Stomach (tissue), 9 donors: Measurements from ENCODE around the gene PNPLA2. TPM values are rescaled to one million over a fixed set of nuclear protein-coding genes. Genes with fewer than 3 reads are reported as not detected.

ENCODE experiments used
- DNase-seq, 2 donors: peaks; one replicate each; pipeline versions ENCODE4 v3.0.0 to v3.0.0-alpha.2; 2013 to 2019
- H3K27ac ChIP-seq, 5 donors: fragments of 200-600 bp in 4 of 5; sonication (generic) in 4 of 5; one replicate each; pipeline ENCODE4 v1.5.1; 2013 to 2019; ENCODE audit warnings: mild to moderate bottlenecking in 1 of 5, moderate library complexity in 1 of 5
- H3K27me3 ChIP-seq, 3 donors: fragments of 200-600 bp; sonication (generic); one replicate each; pipeline ENCODE4 v1.5.1; 2017 to 2019; ENCODE audit warnings: mixed run types in 1 of 3
- H3K36me3 ChIP-seq, 4 donors: fragments of 200-600 bp; sonication (generic); 1 replicate in 3 of 4; 2 replicates in 1 of 4; pipeline ENCODE4 v1.5.1; 2016 to 2019
- H3K4me1 ChIP-seq, 4 donors: fragments of 200-600 bp; sonication (generic); one replicate each; pipeline ENCODE4 v1.5.1; 2016 to 2019
- H3K4me3 ChIP-seq, 4 donors: fragments of 200-600 bp; sonication (generic) in 3 of 4; one replicate each; pipeline ENCODE4 v1.5.1; 2016 to 2019; ENCODE audit warnings: mild to moderate bottlenecking in 1 of 4
- H3K9me3 ChIP-seq, 4 donors: fragments of 200-600 bp; sonication (generic); one replicate each; pipeline ENCODE4 v1.5.1; 2016 to 2019
- CTCF ChIP-seq, 7 experiments: fragments of 450-650 bp in 4 of 7; fragments of 200-600 bp in 3 of 7; sonication (generic) in 3 of 7; IDR thresholded peaks; one replicate each; pipeline ENCODE4 v1.5.1; 2016 to 2019; ENCODE audit warnings: antibody characterized with exemption in 7 of 7, control low read depth in 2 of 7, mild to moderate bottlenecking in 1 of 7
- EP300 ChIP-seq: sonication (generic); formaldehyde crosslinking; IDR thresholded peaks from one replicate; pipeline ENCODE4 v1.6.1; 2017; ENCODE audit warnings: antibody characterized with exemption
- POLR2A ChIP-seq, 4 donors: fragments of 450-650 bp; IDR thresholded peaks; one replicate each; pipeline ENCODE4 v1.6.1; 2016; ENCODE audit warnings: antibody characterized with exemption in 4 of 4, control low read depth in 2 of 4, mild to moderate bottlenecking in 1 of 4, moderate library complexity in 1 of 4
- POLR2AphosphoS5 ChIP-seq, 3 donors: sonication (generic); formaldehyde crosslinking; IDR thresholded peaks; one replicate each; pipeline ENCODE4 v1.6.1; 2016; ENCODE audit warnings: antibody characterized with exemption in 3 of 3
- WGBS, 5 donors: extraction: QIAGEN DNeasy Blood & Tissue Kit in 3 of 5; methylation state at CpG; one replicate each; pipeline versions ENCODE4 v1.1.5 to v1.1.7; 2013 to 2018; 5-methylcytosine and 5-hydroxymethylcytosine counted together
- intact Hi-C: fragments of 100-400 bp; cut with DNase I; formaldehyde crosslinking; loops from one replicate; pipeline ENCODE4 v1.15.1; 2023; ENCODE audit warnings: low total_unique reads
- polyA plus RNA-seq, 3 donors: library from polyadenylated mRNA; stranded (reverse); fragments of 200-250 nt; gene quantifications; one replicate each; pipeline ENCODE4 v1.2.3, GENCODE V29; 2013
- total RNA-seq, 5 donors: library from RNA; depleted of rRNA; stranded (reverse); fragments of >200 nt; gene quantifications; one replicate each; pipeline versions ENCODE4 v1.1.0 to v1.2.3, GENCODE V29; 2014 to 2016
- donor health status: healthy with polysubstance abuse.
- donor health status: Bipolar disorder and iron deficiency.
- donor health status: healthy.

PNPLA2 gene
- total and polyA plus RNA-seq, 8 donors, result 33.4 to 385 (median 82.9) TPM

DNA sequence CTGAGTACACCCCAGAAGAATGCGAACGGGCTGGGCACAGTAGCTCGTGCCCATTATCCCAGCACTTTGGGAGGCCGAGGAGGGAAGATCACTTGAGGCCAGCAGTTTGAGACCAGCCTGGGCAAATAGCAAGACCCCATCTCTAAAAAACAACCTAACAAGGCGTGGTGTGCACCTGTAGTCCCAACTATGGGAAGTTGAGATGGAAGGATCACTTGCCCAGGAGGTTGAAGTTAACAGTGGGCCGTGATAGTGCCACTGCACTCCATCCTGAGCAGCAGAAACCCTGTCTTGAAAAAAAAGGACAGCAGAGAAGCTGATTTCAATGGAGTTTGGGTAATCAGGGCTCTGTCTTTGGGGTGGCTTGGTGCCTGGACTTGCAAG is 5.7 kb upstream of the PNPLA2 start:
- TF ChIP-seq CTCF (IDR thresholded peaks at IDR 0.05), result no peak
- no peak for TF ChIP-seq POLR2A (IDR thresholded peaks at IDR 0.05)
- Histone ChIP-seq H3K4me1 (peaks cover 23 to 34% (median 31%) of the 10 kb centered on the region in 4 donors), H3K27ac (no peak overlapping the region), H3K4me3 (no peak overlapping the region), H3K9me3 (no peaks in the 10 kb centered on the region), H3K36me3 (peaks cover 23 to 48% (median 42%) of the 10 kb centered on the region in 4 donors), H3K27me3 (no peaks in the 10 kb centered on the region)
- 87 to 94% (median 90%) methylated on average over 6 of the region's 6 CpGs for WGBS, 5 donors
- no peak for DNase-seq
- intact Hi-C loops, result no loop called here

DNA sequence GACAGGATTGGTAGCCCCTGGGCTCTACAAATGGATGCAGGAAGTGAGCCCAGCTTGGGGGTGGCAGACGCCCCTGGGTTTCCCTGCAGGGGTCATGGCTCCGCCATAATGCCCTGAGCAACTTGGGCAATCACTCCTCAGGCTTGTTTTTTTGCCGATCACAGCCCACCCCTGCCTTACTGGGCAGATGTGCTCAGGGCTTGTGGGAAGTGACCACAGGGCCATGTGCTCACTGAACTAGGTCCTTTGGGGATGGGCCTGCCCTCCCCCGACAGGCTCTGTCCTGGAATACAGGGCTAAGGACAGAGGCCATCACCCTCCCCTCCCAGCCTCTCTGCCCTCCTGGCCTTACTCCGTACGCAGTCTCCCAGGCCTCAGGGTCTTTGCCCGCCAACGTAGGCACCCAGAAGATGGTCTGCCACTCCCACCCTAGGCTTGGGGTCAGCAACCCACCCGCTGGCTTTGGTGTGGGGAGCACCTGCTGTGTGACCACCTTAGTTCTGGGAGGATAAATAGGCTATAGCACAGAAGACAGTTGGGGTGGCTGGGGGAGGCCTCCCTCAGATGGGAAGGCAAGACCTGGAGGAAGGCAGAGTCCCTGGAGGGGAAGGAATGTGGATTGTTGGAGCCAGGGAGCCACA is 5.1 kb upstream of the PNPLA2 start:
- intact Hi-C loops, result no loop called here
- Histone ChIP-seq H3K4me3 (no peak overlapping the region), H3K27ac (no peak overlapping the region), H3K36me3 (peaks cover 23 to 48% (median 42%) of the 10 kb centered on the region in 4 donors), H3K27me3 (no peaks in the 10 kb centered on the region), H3K9me3 (no peaks in the 10 kb centered on the region), H3K4me1 (peaks cover 21 to 33% (median 30%) of the 10 kb centered on the region in 4 donors)
- DNase-seq, result no peak
- WGBS, 5 donors, result 74 to 90% (median 89%) methylated on average over 8 to 9 of the region's 9 CpGs
- TF ChIP-seq POLR2AphosphoS5 (IDR thresholded peaks at IDR 0.05), result no peak
- TF ChIP-seq CTCF (IDR thresholded peaks at IDR 0.05), result no peak
- TF ChIP-seq EP300, result no peak
- TF ChIP-seq POLR2A (IDR thresholded peaks at IDR 0.05), result no peak

- no peaks in the 10 kb centered on the region for H3K9me3 ChIP-seq
- intact Hi-C loops, result no loop called here
- peaks cover 23 to 48% (median 42%) of the 10 kb centered on the region in 4 donors for H3K36me3 ChIP-seq
- peaks cover 23 to 34% (median 31%) of the 10 kb centered on the region in 4 donors for H3K4me1 ChIP-seq
- no peak for DNase-seq
- H3K27me3 ChIP-seq, result no peaks in the 10 kb centered on the region
- H3K27ac ChIP-seq, result no peak overlapping the region
- WGBS, 5 donors, result 84 to 88% (median 87%) methylated on average over 9 to 11 of the region's 11 CpGs
- no peak overlapping the region for H3K4me3 ChIP-seq
- TF ChIP-seq EP300, result no peak
- no peak for TF ChIP-seq POLR2AphosphoS5 (IDR thresholded peaks at IDR 0.05)
- TF ChIP-seq POLR2A (IDR thresholded peaks at IDR 0.05), result no peak
- no peak for TF ChIP-seq CTCF (IDR thresholded peaks at IDR 0.05)
Observed at GRCh38 chr11:815675-816432, 2.9 kb upstream of the PNPLA2 start.

DNA sequence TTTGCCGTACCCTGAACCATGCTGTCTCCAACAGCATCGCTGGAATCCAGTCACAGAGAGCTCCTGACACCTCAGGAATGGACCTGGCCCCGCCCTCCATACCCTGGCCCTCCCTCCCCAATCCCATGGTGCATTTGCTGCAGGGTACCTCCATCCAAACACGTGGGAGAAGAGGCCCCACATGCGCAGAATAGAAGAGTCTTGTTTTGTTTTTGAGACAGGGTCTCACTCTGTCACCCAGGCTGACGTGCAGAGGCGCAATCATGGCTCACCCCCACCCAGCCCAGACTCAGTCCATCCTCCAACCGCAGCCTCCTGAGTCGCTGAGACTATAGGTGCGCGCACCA is 2.3 kb upstream of the PNPLA2 start:
- H3K4me3 ChIP-seq, result no peak overlapping the region
- 75 to 81% (median 78%) methylated on average over 11 of the region's 11 CpGs for WGBS, 5 donors
- H3K4me1 ChIP-seq, result peaks cover 23 to 34% (median 31%) of the 10 kb centered on the region in 4 donors
- no peaks in the 10 kb centered on the region for H3K27me3 ChIP-seq
- no peak for TF ChIP-seq EP300
- DNase-seq, result no peak
- no peaks in the 10 kb centered on the region for H3K9me3 ChIP-seq
- peaks cover 22 to 45% (median 40%) of the 10 kb centered on the region in 4 donors for H3K36me3 ChIP-seq
- no peak overlapping the region for H3K27ac ChIP-seq
- intact Hi-C loops, result no loop called here
